ENCODE measurements around the gene HSPA8. TPM values are rescaled to one million over a fixed set of nuclear protein-coding genes. Genes with fewer than 3 reads are reported as not detected.

The HSPA8 gene
- total RNA-seq, 1 donor from 2014 or later: 1,277 TPM

DNA sequence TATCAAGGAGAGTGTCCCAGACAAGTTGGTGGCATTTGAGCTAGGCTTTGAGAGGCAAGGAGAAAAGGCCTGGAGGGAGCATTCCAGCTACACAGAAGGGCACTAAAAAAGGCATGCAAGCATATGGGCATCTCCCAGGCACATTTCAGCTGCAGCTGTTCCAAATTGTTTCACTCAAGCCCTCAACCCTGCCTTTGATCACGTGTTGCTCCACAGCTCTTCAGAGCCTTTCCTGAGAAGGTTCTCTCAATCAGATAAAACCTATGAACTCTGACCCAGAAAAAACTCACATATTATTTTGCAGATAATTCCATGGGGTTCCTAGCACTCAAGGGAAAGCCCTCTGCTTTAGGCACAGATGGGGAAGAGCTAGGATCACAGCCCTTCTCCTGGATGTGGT lies 24.4 kb upstream of the HSPA8 start:
- TF ChIP-seq, protein P1, sequence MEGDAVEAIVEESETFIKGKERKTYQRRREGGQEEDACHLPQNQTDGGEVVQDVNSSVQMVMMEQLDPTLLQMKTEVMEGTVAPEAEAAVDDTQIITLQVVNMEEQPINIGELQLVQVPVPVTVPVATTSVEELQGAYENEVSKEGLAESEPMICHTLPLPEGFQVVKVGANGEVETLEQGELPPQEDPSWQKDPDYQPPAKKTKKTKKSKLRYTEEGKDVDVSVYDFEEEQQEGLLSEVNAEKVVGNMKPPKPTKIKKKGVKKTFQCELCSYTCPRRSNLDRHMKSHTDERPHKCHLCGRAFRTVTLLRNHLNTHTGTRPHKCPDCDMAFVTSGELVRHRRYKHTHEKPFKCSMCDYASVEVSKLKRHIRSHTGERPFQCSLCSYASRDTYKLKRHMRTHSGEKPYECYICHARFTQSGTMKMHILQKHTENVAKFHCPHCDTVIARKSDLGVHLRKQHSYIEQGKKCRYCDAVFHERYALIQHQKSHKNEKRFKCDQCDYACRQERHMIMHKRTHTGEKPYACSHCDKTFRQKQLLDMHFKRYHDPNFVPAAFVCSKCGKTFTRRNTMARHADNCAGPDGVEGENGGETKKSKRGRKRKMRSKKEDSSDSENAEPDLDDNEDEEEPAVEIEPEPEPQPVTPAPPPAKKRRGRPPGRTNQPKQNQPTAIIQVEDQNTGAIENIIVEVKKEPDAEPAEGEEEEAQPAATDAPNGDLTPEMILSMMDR (IDR thresholded peaks at IDR 0.05; ENCODE audit: insufficient read depth, low read length, severe bottlenecking): no peak
- Histone ChIP-seq H3K36me3 (ENCODE audit: control insufficient read depth, insufficient read depth, low read length) (no peaks in the 10 kb centered on the region), H3K4me3 (ENCODE audit: low read depth, low read length) (no peak overlapping the region), H3K27me3 (ENCODE audit: control insufficient read depth, insufficient read depth, low read length) (no peaks in the 10 kb centered on the region)
- DNase-seq (ENCODE audit: low read depth) (no peak), FAIRE-seq (no peak)

DNA sequence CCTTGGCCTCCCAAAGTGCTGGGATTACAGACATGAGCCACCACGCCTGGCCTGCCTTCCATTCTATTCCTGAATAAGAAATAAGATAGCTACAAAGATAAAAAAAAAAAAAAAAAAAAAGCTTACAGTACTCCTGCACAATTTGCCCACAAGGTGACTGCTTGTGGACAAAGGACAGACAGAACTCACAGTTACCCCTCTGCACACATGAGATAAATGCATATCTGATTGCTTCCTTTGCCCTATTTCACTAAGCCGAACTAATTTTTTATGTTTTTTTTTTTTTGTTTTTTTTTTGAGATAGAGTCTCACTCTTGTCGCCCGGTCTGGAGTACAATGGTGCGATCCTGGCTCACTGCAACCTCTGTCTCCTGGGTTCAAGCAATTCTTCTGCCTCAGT lies 23.6 kb upstream of the HSPA8 start:
- no peak for DNase-seq (ENCODE audit: low read depth)
- no peak for FAIRE-seq
- H3K4me3 ChIP-seq (ENCODE audit: low read depth, low read length): no peak overlapping the region
- no peaks in the 10 kb centered on the region for H3K36me3 ChIP-seq (ENCODE audit: control insufficient read depth, insufficient read depth, low read length)
- no peaks in the 10 kb centered on the region for H3K27me3 ChIP-seq (ENCODE audit: control insufficient read depth, insufficient read depth, low read length)
- TF ChIP-seq, protein P1 (IDR thresholded peaks at IDR 0.05; ENCODE audit: insufficient read depth, low read length, severe bottlenecking): no peak

DNA sequence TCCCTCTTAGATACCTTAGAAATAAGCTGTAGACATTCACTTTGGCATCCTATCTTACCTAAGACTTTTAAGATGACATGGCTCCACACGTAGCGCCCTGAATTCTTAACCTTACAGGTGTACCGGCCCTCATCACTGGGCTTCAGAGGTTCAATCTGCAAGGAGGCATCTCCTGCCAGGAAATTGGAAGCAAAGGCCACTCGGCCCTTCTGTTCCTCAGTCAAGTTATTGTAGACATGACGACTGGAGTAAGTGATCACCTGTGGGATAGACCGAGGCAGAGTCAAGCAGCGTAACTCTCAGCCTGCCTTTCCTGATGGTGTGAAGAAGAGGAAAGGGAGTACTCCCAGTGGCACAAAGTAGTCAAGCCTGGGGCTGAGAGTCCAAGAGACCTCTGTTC lies 22.5 kb upstream of the HSPA8 start:
- Histone ChIP-seq H3K36me3 (ENCODE audit: control insufficient read depth, insufficient read depth, low read length) (no peaks in the 10 kb centered on the region), H3K4me3 (ENCODE audit: low read depth, low read length) (no peak overlapping the region), H3K27me3 (ENCODE audit: control insufficient read depth, insufficient read depth, low read length) (no peaks in the 10 kb centered on the region)
- FAIRE-seq (no peak), DNase-seq (ENCODE audit: low read depth) (no peak)
- TF ChIP-seq, protein P1 (IDR thresholded peaks at IDR 0.05; ENCODE audit: insufficient read depth, low read length, severe bottlenecking): no peak

DNA sequence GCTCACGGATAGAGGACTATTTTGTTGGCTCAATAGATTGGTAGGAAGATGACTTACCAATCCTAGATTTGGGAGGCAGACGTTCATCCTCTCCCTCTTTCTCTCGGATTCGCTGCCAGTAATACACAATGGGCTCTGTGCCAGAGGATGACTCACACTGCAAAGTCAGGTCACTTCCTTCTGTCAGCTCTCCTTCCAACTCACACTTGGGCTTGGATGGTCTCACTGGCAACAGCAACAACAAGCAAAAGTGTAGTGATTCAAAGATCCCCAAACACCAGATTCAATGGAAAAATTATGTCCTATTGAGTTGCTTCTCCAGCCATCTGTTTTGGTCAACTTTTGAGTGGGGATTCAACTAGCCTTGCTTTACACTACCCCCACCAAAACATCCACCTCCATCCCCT lies 21.7 kb upstream of the HSPA8 start:
- peak; percentile 89 for FAIRE-seq
- peak; percentile 96 for DNase-seq (ENCODE audit: low read depth)

DNA sequence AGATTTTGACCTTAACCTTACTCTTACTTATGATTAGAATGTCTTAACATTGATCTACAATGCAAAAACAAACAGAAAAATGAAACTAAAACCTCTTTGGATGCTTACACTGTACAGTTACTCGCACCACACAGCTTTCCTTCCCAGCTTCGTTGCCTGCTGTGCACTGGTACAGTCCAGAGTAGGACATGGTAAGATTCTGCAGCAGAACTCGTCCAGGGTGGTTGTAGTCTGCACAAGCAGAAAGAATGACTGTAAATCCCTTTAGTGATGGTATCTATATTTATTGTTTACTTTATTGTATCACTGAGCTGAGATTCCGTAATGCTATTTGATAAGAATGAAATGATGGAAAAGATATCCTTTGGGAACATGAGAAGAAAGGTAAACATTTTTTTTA lies 21.0 kb upstream of the HSPA8 start:
- FAIRE-seq: no peak
- Histone ChIP-seq H3K4me3 (ENCODE audit: low read depth, low read length) (no peak overlapping the region), H3K36me3 (ENCODE audit: control insufficient read depth, insufficient read depth, low read length) (no peaks in the 10 kb centered on the region), H3K27me3 (ENCODE audit: control insufficient read depth, insufficient read depth, low read length) (no peaks in the 10 kb centered on the region)
- TF ChIP-seq, protein P1 (IDR thresholded peaks at IDR 0.05; ENCODE audit: insufficient read depth, low read length, severe bottlenecking): no peak
- DNase-seq (ENCODE audit: low read depth): no peak

More for the DNA sequence above, 21.7 kb upstream of the HSPA8 start:
- Histone ChIP-seq H3K36me3 (ENCODE audit: control insufficient read depth, insufficient read depth, low read length) (no peaks in the 10 kb centered on the region), H3K4me3 (ENCODE audit: low read depth, low read length) (no peak overlapping the region), H3K27me3 (ENCODE audit: control insufficient read depth, insufficient read depth, low read length) (no peaks in the 10 kb centered on the region)
- TF ChIP-seq, protein P1 (IDR thresholded peaks at IDR 0.05; ENCODE audit: insufficient read depth, low read length, severe bottlenecking): no peak

DNA sequence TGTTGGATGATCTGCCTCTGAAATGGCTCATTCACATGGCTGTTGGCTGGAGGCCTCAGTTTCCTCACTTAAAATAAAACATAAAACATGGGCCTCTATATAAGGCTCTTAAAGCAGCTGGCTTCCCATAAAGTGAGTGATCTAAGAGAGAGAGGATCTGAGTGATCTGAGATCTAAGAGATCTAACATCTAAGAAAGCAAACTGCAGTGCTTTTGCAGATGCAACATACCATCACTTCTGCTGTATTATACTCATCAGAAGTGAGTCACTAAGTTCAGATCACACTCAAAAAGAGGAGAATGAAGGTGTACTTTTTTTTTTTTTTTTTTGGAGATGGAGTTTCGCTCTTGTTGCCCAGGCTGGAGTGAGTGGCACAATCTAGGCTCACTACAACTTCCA lies 18.1 kb upstream of the HSPA8 start:
- DNase-seq (ENCODE audit: low read depth) (no peak), FAIRE-seq (no peak)
- TF ChIP-seq, protein P1 (IDR thresholded peaks at IDR 0.05; ENCODE audit: insufficient read depth, low read length, severe bottlenecking): no peak
- Histone ChIP-seq H3K4me3 (ENCODE audit: low read depth, low read length) (no peak overlapping the region), H3K27me3 (ENCODE audit: control insufficient read depth, insufficient read depth, low read length) (no peaks in the 10 kb centered on the region), H3K36me3 (ENCODE audit: control insufficient read depth, insufficient read depth, low read length) (no peaks in the 10 kb centered on the region)
